IMR-90 (cell line): ENCODE measurements around the gene KLHDC9. TPM values are rescaled to one million over a fixed set of nuclear protein-coding genes. Genes with fewer than 3 reads are reported as not detected.

ENCODE experiments used
- ATAC-seq: fragments of 200-7000 bp; cut with Tn5 transposase; 2 replicates; pipeline ENCODE4 v1.9.1; 2020; ENCODE audit warnings: low read depth, mild to moderate bottlenecking, moderate library complexity
- BruUV-seq: library from RNA; stranded (reverse); fragments of 400-500 nt; replicated peaks from 2 replicates; lab custom pipeline; 2021; lab: Mats Ljungman, UMichigan
- CTCF ChIA-PET: fragments of 300-600 bp; formaldehyde crosslinking; extraction: SDS; loops from one replicate; lab custom pipeline; 2021; ENCODE audit warnings: antibody characterized with exemption; lab: Yijun Ruan, JAX
- POLR2A ChIA-PET: fragments of 300-600 bp; sonication (Branson Sonifier 250); formaldehyde crosslinking; loops from one replicate; lab custom pipeline; 2022; ENCODE audit warnings: antibody characterized with exemption; ENCODE audit not compliant: unreplicated experiment; lab: Charles Lee
- DNase-seq: peaks from one replicate; pipeline ENCODE4 v3.0.0; 2013
- H2AFZ ChIP-seq: replicated peaks from 2 replicates; pipeline ENCODE3; 2013; ENCODE audit warnings: low read length, mild to moderate bottlenecking; ENCODE audit not compliant: poor library complexity
- H2AK5ac ChIP-seq: 2 replicates; pipeline ENCODE4 v1.6.1; 2013; ENCODE audit warnings: low read depth, low read length, inconsistent platforms
- H2AK9ac ChIP-seq: replicated peaks from 2 replicates; pipeline ENCODE3; 2013; ENCODE audit warnings: mild to moderate bottlenecking, low read depth, low read length, moderate library complexity; ENCODE audit not compliant: poor library complexity
- H2BK120ac ChIP-seq: 2 replicates; pipeline ENCODE4 v1.6.1; 2013; ENCODE audit warnings: low read depth, low read length, inconsistent platforms
- H2BK15ac ChIP-seq: 3 replicates; pipeline ENCODE4 v1.6.1; 2013; ENCODE audit warnings: low read depth, low read length, inconsistent platforms
- H2BK20ac ChIP-seq: 2 replicates; pipeline ENCODE4 v1.6.1; 2013; ENCODE audit warnings: low read depth, mild to moderate bottlenecking, inconsistent platforms, low read length, moderate library complexity
- H2BK5ac ChIP-seq: 2 replicates; pipeline ENCODE4 v1.6.1; 2013; ENCODE audit warnings: mild to moderate bottlenecking, low read depth, low read length, inconsistent platforms; ENCODE audit not compliant: poor library complexity, severe bottlenecking
- H3K14ac ChIP-seq: replicated peaks from 2 replicates; pipeline ENCODE4 v1.6.1; 2013; ENCODE audit warnings: low read depth, low read length, inconsistent platforms
- H3K18ac ChIP-seq: 2 replicates; pipeline ENCODE4 v1.6.1; 2013; ENCODE audit warnings: low read depth, low read length, control low read depth
- H3K23ac ChIP-seq: 2 replicates; pipeline ENCODE4 v1.6.1; 2013; ENCODE audit warnings: low read depth, low read length, inconsistent platforms
- H3K27ac ChIP-seq: 2 replicates; pipeline ENCODE4 v1.5.1; 2013; ENCODE audit warnings: mild to moderate bottlenecking, control low read depth, low read length; ENCODE audit not compliant: insufficient read depth
- H3K27me3 ChIP-seq: 2 replicates; pipeline ENCODE4 v1.6.1; 2013; ENCODE audit warnings: low read length; ENCODE audit not compliant: control insufficient read depth, insufficient read depth
- H3K36me3 ChIP-seq: 2 replicates; pipeline ENCODE4 v1.6.1; 2013; ENCODE audit warnings: low read length, mixed read lengths; ENCODE audit not compliant: control insufficient read depth, insufficient read depth
- H3K4ac ChIP-seq: 2 replicates; pipeline ENCODE4 v1.6.1; 2013; ENCODE audit warnings: low read depth, low read length, inconsistent platforms
- H3K4me1 ChIP-seq: 2 replicates; pipeline ENCODE4 v1.6.1; 2013; ENCODE audit warnings: low read length, mixed read lengths; ENCODE audit not compliant: control insufficient read depth, insufficient read depth
- H3K4me2 ChIP-seq: 2 replicates; pipeline ENCODE4 v1.6.1; 2013; ENCODE audit warnings: low read depth, mild to moderate bottlenecking, control low read depth, low read length, moderate library complexity
- H3K4me3 ChIP-seq: 2 replicates; pipeline ENCODE4 v1.5.1; 2013; ENCODE audit warnings: low read depth, mild to moderate bottlenecking, control low read depth, low read length, moderate library complexity; ENCODE audit not compliant: insufficient read depth
- H3K56ac ChIP-seq: 2 replicates; pipeline ENCODE4 v1.6.1; 2013; ENCODE audit warnings: low read length, inconsistent platforms; ENCODE audit not compliant: insufficient read depth; ENCODE audit errors: extremely low read depth
- H3K79me1 ChIP-seq, 2 experiments: 2 replicates each; pipeline ENCODE4 v1.6.1; 2013; ENCODE audit warnings: low read length in 2 of 2, inconsistent platforms in 1 of 2, low read depth in 1 of 2
- H3K9ac ChIP-seq: 2 replicates; pipeline ENCODE4 v1.6.1; 2013; ENCODE audit warnings: low read depth, low read length, control low read depth
- H3K9me1 ChIP-seq: 2 replicates; pipeline ENCODE4 v1.6.1; 2013; ENCODE audit warnings: low read length, inconsistent platforms; ENCODE audit not compliant: insufficient read depth
- H3K9me3 ChIP-seq: 2 replicates; pipeline ENCODE4 v1.6.1; 2013; ENCODE audit warnings: low read length; ENCODE audit not compliant: control insufficient read depth, insufficient read depth
- H4K20me1 ChIP-seq: 2 replicates; pipeline ENCODE4 v1.6.1; 2013; ENCODE audit warnings: low read length, inconsistent platforms; ENCODE audit not compliant: insufficient read depth
- H4K5ac ChIP-seq: 2 replicates; pipeline ENCODE4 v1.6.1; 2013; ENCODE audit warnings: mild to moderate bottlenecking, low read depth, low read length, control low read depth
- H4K8ac ChIP-seq, 2 experiments: 2 replicates each; pipeline ENCODE4 v1.6.1; 2013; ENCODE audit warnings: low read depth in 2 of 2, low read length in 2 of 2, control low read depth in 1 of 2, inconsistent platforms in 1 of 2
- H4K91ac ChIP-seq: 2 replicates; pipeline ENCODE4 v1.6.1; 2013; ENCODE audit warnings: low read depth, low read length, inconsistent platforms; ENCODE audit not compliant: insufficient read depth
- CHD1 ChIP-seq: IDR thresholded peaks from 2 replicates; pipeline ENCODE4 v1.6.1; 2012; ENCODE audit warnings: low read depth, low read length, improper control_type of control experiment
- MAZ ChIP-seq: IDR thresholded peaks from 2 replicates; pipeline ENCODE4 v1.6.1; 2012; ENCODE audit warnings: low read depth, mild to moderate bottlenecking, low read length, improper control_type of control experiment, moderate library complexity, borderline replicate concordance
- RCOR1 ChIP-seq: IDR thresholded peaks from 2 replicates; pipeline ENCODE4 v1.6.1; 2012; ENCODE audit warnings: mild to moderate bottlenecking, low read length, improper control_type of control experiment; ENCODE audit not compliant: insufficient replicate concordance
- RFX5 ChIP-seq: IDR thresholded peaks from 2 replicates; pipeline ENCODE4 v1.8.0; 2012; ENCODE audit warnings: low read depth, mild to moderate bottlenecking, low read length, moderate library complexity
- dilution Hi-C: fragments of 300-500 bp; cut with HindIII; formaldehyde crosslinking; loops from one replicate; pipeline ENCODE4 v1.14.3; 2018; ENCODE audit warnings: low sequenced_read_pairs; ENCODE audit not compliant: unreplicated experiment
- in situ Hi-C: fragments of 300-500 bp; cut with MboI; formaldehyde crosslinking; loops from 3 replicates; pipeline ENCODE4 v1.14.3; 2019; ENCODE audit warnings: low sequenced_read_pairs, inconsistent platforms, mixed read lengths
- intact Hi-C: fragments of 100-400 bp; cut with micrococcal nuclease; formaldehyde crosslinking; loops from 2 replicates; pipeline ENCODE4 v1.10.0; 2022
- polyA plus RNA-seq, 3 experiments: library from polyadenylated mRNA; depleted of rRNA; stranded (reverse); fragments of >200 nt; gene quantifications; 2 replicates each; pipeline ENCODE4 v1.2.3, GENCODE V29; 2012; ENCODE audit warnings: low replicate concordance in 1 of 3
- total RNA-seq: library from RNA; depleted of rRNA; stranded (reverse); fragments of >200 nt; gene quantifications from 2 replicates; pipeline ENCODE4 v1.2.3, GENCODE V29; 2012

Gene KLHDC9
- total and polyA plus RNA-seq, 2 of the 4 experiments (the other 2 are of a cell fraction) = 0.18 to 0.70 TPM

DNA sequence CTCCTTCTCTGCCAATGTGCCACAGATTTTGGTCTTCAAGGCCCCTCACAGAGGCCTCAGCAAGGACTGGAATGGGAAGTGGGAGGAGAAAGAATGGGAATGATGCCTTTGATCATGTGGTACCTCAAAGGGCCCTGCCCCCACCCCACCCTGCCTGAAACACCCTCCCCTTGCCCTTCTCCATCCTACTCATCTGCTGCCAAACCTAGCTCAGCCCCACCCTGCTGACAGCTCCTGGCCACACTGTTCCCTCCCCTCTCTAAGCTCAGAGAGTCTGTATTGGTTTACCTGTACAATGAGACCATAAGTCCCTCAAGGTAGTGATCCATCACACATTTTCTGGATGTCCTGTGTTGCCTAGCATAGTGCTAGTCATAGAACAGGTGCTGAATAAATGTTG lies 21.8 kb upstream of the KLHDC9 start:
- no peak overlapping the region for H4K91ac ChIP-seq
- no peak overlapping the region for H2BK15ac ChIP-seq
- H2AK9ac ChIP-seq = no peak overlapping the region
- ChIA-PET CTCF (no interaction called here), POLR2A (interaction anchor here (0.6 kb wide), 1 partner anchor 603 kb away, joined by 10 read pairs; no protein-coding TSS in a partner anchor)
- H2BK120ac ChIP-seq = no peak overlapping the region
- H3K14ac ChIP-seq = no peak overlapping the region
- H3K79me1 ChIP-seq = no peaks in the 10 kb centered on the region
- peak overlapping the region; percentile 61 for H2AFZ ChIP-seq
- H3K4me1 ChIP-seq = peaks cover 6% of the 10 kb centered on the region; the same call in 1 of the 2 replicates
- no peak overlapping the region for H3K27ac ChIP-seq
- H3K9me3 ChIP-seq = no peaks in the 10 kb centered on the region
- in situ Hi-C loops = no loop called here
- H3K9me1 ChIP-seq = no peaks in the 10 kb centered on the region
- H3K4ac ChIP-seq = no peak overlapping the region
- dilution Hi-C loops = no loop called here
- H3K18ac ChIP-seq = no peak overlapping the region
- H3K56ac ChIP-seq = no peak overlapping the region
- no peak overlapping the region for H2BK5ac ChIP-seq
- no peak overlapping the region for H2AK5ac ChIP-seq
- ATAC-seq (no peak), DNase-seq (no peak)
- H4K5ac ChIP-seq = no peak overlapping the region
- no peak for TF ChIP-seq RFX5
- TF ChIP-seq RCOR1 = no peak
- no peak for TF ChIP-seq CHD1
- TF ChIP-seq MAZ = no peak
- H4K8ac ChIP-seq = no peak overlapping the region
- H3K27me3 ChIP-seq = no peaks in the 10 kb centered on the region
- intact Hi-C loops = no loop called here
- no peak overlapping the region for H2BK20ac ChIP-seq
- no peak overlapping the region for H3K4me3 ChIP-seq
- no peak overlapping the region for H3K9ac ChIP-seq
- no peaks in the 10 kb centered on the region for H3K36me3 ChIP-seq
- H3K4me2 ChIP-seq = no peak overlapping the region
- BruUV-seq = no TSS peak
- H3K23ac ChIP-seq = no peak overlapping the region
- H4K20me1 ChIP-seq = no peaks in the 10 kb centered on the region; the same call in none of the 2 replicates
